Spleen (tissue), 7 donors: ENCODE measurements around the gene PSORS1C2.

Experiments
- CTCF ChIP-seq, 11 experiments: fragments of 200-600 bp in 7 of 11; fragments of 450-650 bp in 4 of 11; sonication (generic) in 4 of 11; IDR thresholded peaks in 8 of 11; conservative IDR thresholded peaks in 3 of 11; 1 replicate in 7 of 11; 2 replicates in 4 of 11; pipeline versions ENCODE4 v1.4.0 to v1.8.0; 2016 to 2021; ENCODE audit warnings: antibody characterized with exemption in 11 of 11, inconsistent platforms in 4 of 11, mild to moderate bottlenecking in 1 of 11
- POLR2AphosphoS5 ChIP-seq, 3 donors: sonication (generic); formaldehyde crosslinking; IDR thresholded peaks; one replicate each; pipeline ENCODE4 v1.5.1; 2017; ENCODE audit warnings: antibody characterized with exemption in 3 of 3
- donor health status: DM: no; HTN: no; CAD: no; lungs with moderate emphysema.
- donor health status: DM: no; HTN: no; CAD: no.
- donor health status: DM: no; HTN: no; CAD: no.

- TF ChIP-seq CTCF (IDR thresholded peaks at IDR 0.05 in 8 of 11, conservative IDR thresholded peaks at IDR 0.05 in 3 of 11) (peak in 1 of 11 experiments; percentile 21), POLR2AphosphoS5 (IDR thresholded peaks at IDR 0.05) (no peak)
Measured at GRCh38 chr6:31114970-31115849, 23.7 kb downstream of the PSORS1C2 start.
